Spinal cord (tissue), 10 donors: ENCODE data around the gene TRPV2. TPM values are rescaled to one million over a fixed set of nuclear protein-coding genes. Genes with fewer than 3 reads are reported as not detected.
A peak's percentile ranks its signal among the peaks of the same experiment; 100 is the strongest.

Source experiments
- DNase-seq, 6 donors: peaks; one replicate each; pipeline versions ENCODE4 v3.0.0 to v3.0.0-alpha.2; 2013 to 2015; ENCODE audit warnings: low spot score in 6 of 6, low read depth in 4 of 6
- H3K27ac ChIP-seq: one replicate; pipeline ENCODE4 v1.5.1; 2013; ENCODE audit warnings: low read depth, low read length, control low read depth
- H3K27me3 ChIP-seq: one replicate; pipeline ENCODE4 v1.6.1; 2013; ENCODE audit warnings: low read length; ENCODE audit not compliant: control insufficient read depth, insufficient read depth
- H3K36me3 ChIP-seq: one replicate; pipeline ENCODE4 v1.6.1; 2013; ENCODE audit warnings: low read length; ENCODE audit not compliant: control insufficient read depth, insufficient read depth
- H3K4me1 ChIP-seq: one replicate; pipeline ENCODE4 v1.6.1; 2013; ENCODE audit warnings: low read length; ENCODE audit not compliant: control insufficient read depth, insufficient read depth
- H3K4me3 ChIP-seq: one replicate; pipeline ENCODE4 v1.5.1; 2013; ENCODE audit warnings: low read depth, low read length, control low read depth
- H3K9me3 ChIP-seq: one replicate; pipeline ENCODE4 v1.6.1; 2013; ENCODE audit warnings: low read length; ENCODE audit not compliant: control insufficient read depth, insufficient read depth
- WGBS: methylation state at CpG from one replicate; pipeline ENCODE4 v1.1.5; 2013; ENCODE audit warnings: missing lambda C conversion rate; ENCODE audit not compliant: insufficient coverage; 5-methylcytosine and 5-hydroxymethylcytosine counted together
- long read RNA-seq, 4 donors: transcript quantifications; one replicate each; lab custom pipeline, GENCODE V29; 2026
- polyA plus RNA-seq, 2 donors: library from polyadenylated mRNA; unstranded; fragments of 120-200 nt; gene quantifications; one replicate each; pipeline ENCODE4 v1.2.1, GENCODE V29; 2013; ENCODE audit not compliant: insufficient read length in 2 of 2
- total RNA-seq, 2 donors: library from RNA; depleted of rRNA in 1 of 2; stranded (reverse); fragments of 120-200 nt in 1 of 2; fragments of >200 nt in 1 of 2; gene quantifications; one replicate each; pipeline versions ENCODE4 v1.2.3 to v1.2.4, GENCODE V29; 2013 to 2014
- donor health status: healthy.

The TRPV2 gene, protein sequence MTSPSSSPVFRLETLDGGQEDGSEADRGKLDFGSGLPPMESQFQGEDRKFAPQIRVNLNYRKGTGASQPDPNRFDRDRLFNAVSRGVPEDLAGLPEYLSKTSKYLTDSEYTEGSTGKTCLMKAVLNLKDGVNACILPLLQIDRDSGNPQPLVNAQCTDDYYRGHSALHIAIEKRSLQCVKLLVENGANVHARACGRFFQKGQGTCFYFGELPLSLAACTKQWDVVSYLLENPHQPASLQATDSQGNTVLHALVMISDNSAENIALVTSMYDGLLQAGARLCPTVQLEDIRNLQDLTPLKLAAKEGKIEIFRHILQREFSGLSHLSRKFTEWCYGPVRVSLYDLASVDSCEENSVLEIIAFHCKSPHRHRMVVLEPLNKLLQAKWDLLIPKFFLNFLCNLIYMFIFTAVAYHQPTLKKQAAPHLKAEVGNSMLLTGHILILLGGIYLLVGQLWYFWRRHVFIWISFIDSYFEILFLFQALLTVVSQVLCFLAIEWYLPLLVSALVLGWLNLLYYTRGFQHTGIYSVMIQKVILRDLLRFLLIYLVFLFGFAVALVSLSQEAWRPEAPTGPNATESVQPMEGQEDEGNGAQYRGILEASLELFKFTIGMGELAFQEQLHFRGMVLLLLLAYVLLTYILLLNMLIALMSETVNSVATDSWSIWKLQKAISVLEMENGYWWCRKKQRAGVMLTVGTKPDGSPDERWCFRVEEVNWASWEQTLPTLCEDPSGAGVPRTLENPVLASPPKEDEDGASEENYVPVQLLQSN
- total RNA-seq = 10 to 100 TPM in 1 of 2 donors, 1 to 10 TPM in 1; 4.5 to 19.3 TPM
- 10 to 100 TPM; 16.5 to 17.2 TPM for polyA plus RNA-seq
- long read RNA-seq, donor 1, partial matches to known transcripts = 0 of 3 reads
- long read RNA-seq, donor 1, other reads (novel, unspliced or antisense) = 0 of 3 reads
- long read RNA-seq, donor 2 = 0 reads
- long read RNA-seq, donor 3, partial matches to known transcripts = 0 of 1 reads
- long read RNA-seq, donor 3, other reads (novel, unspliced or antisense) = 0 of 1 reads
- long read RNA-seq, donor 4 = 0 reads

DNA sequence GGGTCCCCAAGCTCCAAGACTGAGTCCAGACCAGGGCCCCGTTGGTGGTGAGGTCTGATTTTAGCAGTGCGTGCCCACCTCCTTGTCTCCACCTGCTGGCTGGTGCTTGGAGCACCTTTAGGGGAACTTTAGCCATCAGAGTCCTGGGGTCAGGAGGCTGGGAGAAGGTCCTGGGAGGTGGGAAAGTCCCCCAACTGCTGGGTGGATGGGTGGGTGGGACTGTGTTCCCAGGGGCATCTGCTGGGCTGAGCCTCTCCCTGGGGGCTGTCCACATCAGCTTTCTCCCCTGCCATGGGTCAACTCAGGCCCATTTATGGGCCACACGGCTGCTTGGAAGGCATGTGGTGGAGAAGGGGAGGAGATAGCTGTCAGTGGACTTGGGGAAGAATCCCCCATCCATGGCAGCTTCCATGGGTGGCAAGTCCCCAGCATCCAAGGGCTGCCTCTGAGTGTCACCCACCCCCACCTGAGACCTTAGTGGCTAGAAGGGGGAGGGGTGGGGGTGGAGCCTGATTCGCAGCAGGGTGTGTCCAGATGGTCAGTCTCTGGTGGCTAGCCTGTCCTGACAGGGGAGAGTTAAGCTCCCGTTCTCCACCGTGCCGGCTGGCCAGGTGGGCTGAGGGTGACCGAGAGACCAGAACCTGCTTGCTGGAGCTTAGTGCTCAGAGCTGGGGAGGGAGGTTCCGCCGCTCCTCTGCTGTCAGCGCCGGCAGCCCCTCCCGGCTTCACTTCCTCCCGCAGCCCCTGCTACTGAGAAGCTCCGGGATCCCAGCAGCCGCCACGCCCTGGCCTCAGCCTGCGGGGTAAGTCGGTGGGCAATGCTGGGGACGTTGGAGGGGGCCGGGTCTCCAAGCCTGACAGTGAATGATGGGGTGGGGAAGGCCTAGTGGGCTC is at the start of gene TRPV2:
TRPV2 (plus strand) TSS at position 541 of the 894 bp plus-strand sequence. CDS start 2,098 bp downstream, outside the sequence.
- Histone ChIP-seq H3K4me3 (peak within 1 kb of the TSS; percentile 28), H3K4me1 (peaks cover 14% of the 10 kb centered on the region), H3K9me3 (no peaks in the 10 kb centered on the region), H3K27ac (no peak within 1 kb of the TSS), H3K36me3 (peaks cover 4% of the 10 kb centered on the region), H3K27me3 (no peaks in the 10 kb centered on the region)
- DNase-seq = peak in 1 of 6 donors; percentile 14
- 17% methylated on average over 14 of the region's 21 CpGs for whole genome bisulfite sequencing

DNA sequence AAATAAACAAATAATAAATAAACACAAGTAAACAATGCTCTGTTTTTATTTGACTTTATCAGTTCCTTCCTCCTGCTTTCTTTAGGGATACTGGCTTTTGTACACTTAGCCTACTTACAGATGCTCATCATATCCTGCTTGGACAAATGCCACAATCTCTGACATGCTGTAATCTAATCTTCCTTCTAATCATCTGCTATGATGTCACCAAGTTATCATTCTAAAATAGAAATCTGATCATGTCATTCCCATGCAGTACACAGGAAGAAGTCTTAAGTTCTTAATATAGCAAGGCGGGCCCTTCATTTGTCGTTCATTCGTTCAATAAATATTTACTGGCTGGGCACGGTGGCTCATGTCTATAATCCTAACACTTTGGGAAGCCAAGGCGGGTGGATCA is 43.6 kb upstream of the TRPV2 start:
- Histone ChIP-seq H3K27ac (no peak overlapping the region), H3K4me3 (no peak overlapping the region), H3K27me3 (no peaks in the 10 kb centered on the region), H3K4me1 (no peaks in the 10 kb centered on the region), H3K36me3 (no peaks in the 10 kb centered on the region), H3K9me3 (no peaks in the 10 kb centered on the region)
- no peak for DNase-seq
- no CpG with 5 or more reads among the region's 5 CpGs for WGBS

DNA sequence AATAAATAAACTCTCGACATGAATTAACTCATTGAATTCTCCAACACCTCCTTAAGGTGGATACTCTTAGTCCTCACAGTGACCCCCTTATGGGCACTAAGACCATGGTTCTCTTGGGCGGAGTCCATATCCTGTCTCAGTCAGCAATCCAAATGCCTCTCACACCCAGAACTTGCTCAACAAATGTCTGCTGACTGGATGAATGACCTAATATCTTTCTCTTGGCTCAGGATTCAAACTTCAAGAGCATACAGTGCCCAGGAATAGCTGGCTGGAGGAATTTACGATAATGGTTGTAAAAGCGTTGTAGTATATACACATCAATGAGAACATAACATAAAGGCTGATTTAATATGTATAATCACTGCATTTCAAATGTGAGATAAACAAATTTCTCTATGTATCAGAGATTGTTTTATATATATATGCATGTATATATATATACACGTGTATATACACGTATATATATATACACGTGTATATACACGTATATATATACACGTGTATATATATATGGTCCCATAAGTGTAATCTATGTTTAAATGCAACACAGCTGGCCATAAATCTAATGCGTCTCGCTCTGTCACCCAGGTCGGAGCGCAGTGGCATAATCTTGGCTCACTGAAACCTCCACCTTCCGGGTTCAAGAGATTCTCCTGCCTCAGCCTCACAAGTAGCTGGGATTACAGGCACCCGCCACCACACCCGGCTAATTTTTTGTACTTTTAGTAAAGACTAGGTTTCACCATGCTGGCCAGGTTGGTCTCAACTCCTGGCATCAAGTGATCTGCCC is 41.0 kb upstream of the TRPV2 start:
- no peak overlapping the region for H3K4me3 ChIP-seq
- H3K36me3 ChIP-seq = no peaks in the 10 kb centered on the region
- peaks cover 7% of the 10 kb centered on the region for H3K4me1 ChIP-seq
- no peak overlapping the region for H3K27ac ChIP-seq
- H3K27me3 ChIP-seq = no peaks in the 10 kb centered on the region
- no peaks in the 10 kb centered on the region for H3K9me3 ChIP-seq
- WGBS = 85% methylated on average over 7 of the region's 16 CpGs
- peak in 1 of 6 donors; percentile 53 for DNase-seq

DNA sequence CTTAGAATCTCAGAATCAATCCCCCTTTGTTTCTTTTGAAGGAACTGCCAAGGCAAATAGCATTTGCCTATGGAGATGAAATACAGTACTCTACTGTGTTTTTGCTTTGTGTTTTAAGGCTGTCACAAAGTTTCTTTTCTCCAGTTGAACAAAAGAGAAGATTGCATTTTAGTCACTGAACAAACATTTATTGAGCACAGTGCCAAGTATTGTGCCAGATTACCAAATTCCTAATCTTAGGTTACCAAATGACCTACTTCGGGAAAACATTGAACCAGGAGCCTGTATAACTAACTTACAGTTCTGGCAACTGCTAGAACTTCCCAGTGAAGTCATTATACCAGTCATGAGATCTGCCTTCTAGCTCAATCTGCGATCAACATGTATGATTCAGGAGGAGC is 37.4 kb upstream of the TRPV2 start:
- Histone ChIP-seq H3K9me3 (no peaks in the 10 kb centered on the region), H3K36me3 (peaks cover 6% of the 10 kb centered on the region), H3K4me1 (peaks cover 24% of the 10 kb centered on the region), H3K4me3 (no peak overlapping the region), H3K27ac (peak overlapping the region; percentile 83), H3K27me3 (no peaks in the 10 kb centered on the region)
- no CpG with 5 or more reads among the region's 2 CpGs for WGBS
- DNase-seq = peak in 1 of 6 donors; percentile 58

DNA sequence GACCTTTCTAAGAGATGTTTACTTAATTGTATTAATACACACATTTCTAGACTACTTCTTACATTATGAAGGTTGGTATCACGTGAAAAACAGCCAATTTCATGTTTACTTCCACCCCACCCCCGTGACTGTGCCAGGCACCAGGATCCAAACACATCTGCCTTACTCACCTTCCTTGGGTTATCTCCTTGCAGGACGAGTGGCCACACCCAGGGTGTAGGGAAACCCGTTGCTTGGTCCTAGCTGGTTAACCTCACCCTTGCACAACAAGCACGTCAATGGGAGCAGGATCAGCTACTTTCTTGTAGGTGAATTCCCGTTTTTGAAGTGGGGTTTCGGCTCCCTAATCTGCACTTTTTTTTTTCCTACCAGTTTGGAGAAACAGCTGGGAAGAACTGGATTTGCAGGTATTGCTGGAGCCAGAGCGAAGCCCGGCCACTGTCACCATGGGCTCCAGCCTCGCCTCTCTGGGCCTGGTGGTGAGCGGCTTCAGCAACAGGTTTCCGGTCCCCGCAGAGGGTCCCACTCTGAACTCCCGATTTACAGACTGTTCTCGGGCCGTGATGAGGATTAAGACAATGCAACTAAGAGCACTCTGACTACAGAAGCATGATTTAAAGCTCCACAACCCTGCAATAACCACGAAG is 36.6 kb upstream of the TRPV2 start:
- peaks cover 30% of the 10 kb centered on the region for H3K4me1 ChIP-seq
- no peaks in the 10 kb centered on the region for H3K9me3 ChIP-seq
- H3K36me3 ChIP-seq = peaks cover 15% of the 10 kb centered on the region
- H3K27me3 ChIP-seq = no peaks in the 10 kb centered on the region
- DNase-seq = no peak
- no peak overlapping the region for H3K27ac ChIP-seq
- 79% methylated on average over 13 of the region's 17 CpGs for WGBS
- no peak overlapping the region for H3K4me3 ChIP-seq

DNA sequence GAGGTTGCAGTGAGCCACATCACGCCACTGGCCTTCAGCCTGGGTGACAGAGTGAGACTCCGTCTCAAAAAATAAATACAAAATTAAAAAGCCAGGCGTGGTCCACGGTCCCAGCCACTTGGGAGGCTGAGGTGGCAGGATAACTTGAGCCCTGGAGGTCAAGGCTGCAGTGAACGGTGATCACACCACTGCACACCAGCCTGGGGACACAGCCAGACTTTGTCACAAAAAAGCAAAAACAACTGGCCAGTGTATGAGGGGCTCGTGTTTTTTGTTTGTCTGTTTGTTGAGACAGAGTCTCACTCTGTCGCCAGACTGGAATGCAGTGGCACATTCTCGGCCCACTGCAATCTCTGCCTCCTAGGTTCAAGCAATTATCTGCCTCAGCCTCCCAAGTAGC is 35.7 kb upstream of the TRPV2 start:
- Histone ChIP-seq H3K4me3 (no peak overlapping the region), H3K27me3 (no peaks in the 10 kb centered on the region), H3K4me1 (peaks cover 31% of the 10 kb centered on the region), H3K36me3 (peaks cover 17% of the 10 kb centered on the region), H3K27ac (no peak overlapping the region), H3K9me3 (no peaks in the 10 kb centered on the region)
- DNase-seq = no peak
- whole genome bisulfite sequencing = 91% methylated on average over 6 of the region's 8 CpGs

DNA sequence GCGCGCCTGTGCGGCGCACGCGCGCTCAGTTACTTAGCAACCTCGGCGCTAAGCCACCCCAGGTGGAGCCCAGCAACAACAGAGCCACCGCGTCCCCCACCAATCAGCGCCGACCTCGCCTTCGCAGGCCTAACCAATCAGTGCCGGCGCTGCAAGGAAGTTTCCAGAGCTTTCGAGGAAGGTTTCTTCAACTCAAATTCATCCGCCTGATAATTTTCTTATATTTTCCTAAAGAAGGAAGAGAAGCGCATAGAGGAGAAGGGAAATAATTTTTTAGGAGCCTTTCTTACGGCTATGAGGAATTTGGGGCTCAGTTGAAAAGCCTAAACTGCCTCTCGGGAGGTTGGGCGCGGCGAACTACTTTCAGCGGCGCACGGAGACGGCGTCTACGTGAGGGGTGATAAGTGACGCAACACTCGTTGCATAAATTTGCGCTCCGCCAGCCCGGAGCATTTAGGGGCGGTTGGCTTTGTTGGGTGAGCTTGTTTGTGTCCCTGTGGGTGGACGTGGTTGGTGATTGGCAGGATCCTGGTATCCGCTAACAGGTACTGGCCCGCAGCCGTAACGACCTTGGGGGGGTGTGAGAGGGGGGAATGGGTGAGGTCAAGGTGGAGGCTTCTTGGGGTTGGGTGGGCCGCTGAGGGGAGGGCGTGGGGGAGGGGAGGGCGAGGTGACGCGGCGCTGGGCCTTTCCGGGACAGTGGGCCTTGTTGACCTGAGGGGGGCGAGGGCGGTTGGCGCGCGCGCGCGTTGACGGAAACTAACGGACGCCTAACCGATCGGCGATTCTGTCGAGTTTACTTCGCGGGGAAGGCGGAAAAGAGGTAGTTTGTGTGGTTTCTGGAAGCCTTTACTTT is 34.5 kb upstream of the TRPV2 start, which contains the start of gene UBB:
UBB (plus strand) TSS at position 452 of the 856 bp plus-strand sequence. CDS start 817 bp downstream, outside the sequence.
- H3K4me3 ChIP-seq = peak within 1 kb of the TSS; percentile 77
- WGBS = 0% methylated on average over 61 of the region's 67 CpGs
- no peaks in the 10 kb centered on the region for H3K27me3 ChIP-seq
- peak within 1 kb of the TSS; percentile 99 for H3K27ac ChIP-seq
- H3K9me3 ChIP-seq = no peaks in the 10 kb centered on the region
- H3K4me1 ChIP-seq = peaks cover 31% of the 10 kb centered on the region
- DNase-seq = peak; percentile 91 to 100 (median 94)
- peaks cover 17% of the 10 kb centered on the region for H3K36me3 ChIP-seq
